Iris pigment epithelial cell (primary cell): Measurements from ENCODE around the gene CCT7.

Experiments
- DNase-seq: peaks from one replicate; pipeline ENCODE4 v3.0.0-alpha.2; 2011; ENCODE audit warnings: low read depth

Gene CCT7

DNA sequence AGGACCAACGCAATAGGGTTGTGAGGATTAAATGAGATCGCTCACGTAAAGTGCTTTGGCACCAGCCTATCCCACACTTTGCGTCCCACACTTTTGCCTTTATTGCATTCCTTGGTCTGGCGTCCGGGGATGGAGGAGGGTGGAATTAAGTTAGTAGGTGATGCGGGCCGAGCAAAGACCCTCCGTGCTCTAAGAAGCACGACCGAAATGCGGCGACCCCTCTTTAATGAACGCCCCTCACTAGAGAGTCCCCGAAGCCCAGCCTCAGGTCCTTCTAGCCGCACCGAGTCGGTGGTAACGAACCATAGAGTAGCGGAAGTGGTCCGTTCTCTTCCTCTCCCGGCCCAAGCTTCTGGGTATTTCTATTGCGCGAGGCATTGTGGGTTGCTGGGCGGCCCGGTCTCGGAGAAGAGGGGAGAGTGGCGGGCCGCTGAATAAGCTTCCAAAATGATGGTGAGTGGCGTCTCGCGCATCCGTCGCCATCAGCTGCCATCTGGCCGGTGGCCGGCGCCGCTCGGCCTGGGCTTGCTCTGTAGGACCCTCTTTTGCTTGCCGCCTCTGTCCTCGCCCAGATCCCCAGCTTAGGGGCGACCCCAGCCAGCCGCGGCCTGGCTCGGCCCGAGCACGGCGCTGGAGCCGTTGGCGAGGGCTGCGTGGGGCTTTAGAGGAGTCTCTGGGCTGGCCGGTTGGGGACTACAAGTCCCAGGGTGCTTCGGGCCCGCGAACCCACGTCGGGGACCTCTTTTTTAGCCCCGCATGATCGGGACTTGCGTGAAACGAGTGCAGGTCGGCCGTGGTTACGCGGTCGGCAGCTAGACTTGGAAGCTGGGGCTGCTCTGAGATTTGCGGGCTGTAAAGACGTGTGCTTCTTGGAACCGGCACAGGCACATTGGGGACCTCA, at the start of gene CCT7:
TSS of gene CCT7 (plus strand) at position 377 of the 901 bp plus-strand sequence. CDS start at position 448, 71 bp downstream.
- DNase-seq, result peak; percentile 92

DNA sequence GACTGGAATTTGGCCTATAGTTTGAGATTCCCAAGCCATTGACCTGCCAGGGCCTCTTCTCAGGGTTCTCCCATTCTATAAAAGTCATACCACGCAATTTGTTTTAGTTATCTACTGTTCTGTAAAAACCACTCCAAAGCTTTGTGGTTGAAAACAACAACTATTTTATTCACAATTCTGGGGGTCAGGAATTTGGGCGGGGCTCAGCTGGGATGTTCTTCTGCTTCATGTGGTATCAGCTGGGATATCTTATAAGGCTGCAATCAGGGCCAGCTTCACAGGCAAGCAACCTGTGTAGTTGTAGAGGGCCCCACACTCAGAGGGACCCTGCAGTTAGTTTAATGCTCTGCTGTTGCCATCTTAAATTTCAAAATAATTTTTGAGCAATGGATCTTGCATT, 48.1 kb upstream of the CCT7 start:
- no peak for DNase-seq

DNA sequence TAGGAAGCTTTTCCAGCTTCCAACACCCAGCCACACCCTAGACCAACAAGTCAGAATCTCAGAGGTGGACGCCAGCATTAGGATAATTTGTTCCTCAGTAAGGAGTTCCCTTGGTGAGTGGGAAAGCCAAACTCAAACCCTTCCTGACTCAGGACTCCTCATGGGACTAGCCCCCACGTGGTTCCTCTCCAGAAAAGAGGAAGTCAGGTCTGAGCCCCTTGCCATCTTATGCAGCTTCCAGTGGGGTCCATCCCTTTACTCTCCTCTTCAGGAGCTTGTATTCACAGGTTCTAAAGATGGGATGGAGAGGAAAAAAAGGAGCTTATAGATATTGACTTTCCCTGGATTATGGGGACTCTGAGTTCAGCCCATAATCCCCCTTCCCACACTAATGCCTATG, 46.6 kb upstream of the CCT7 start:
- DNase-seq, result no peak

DNA sequence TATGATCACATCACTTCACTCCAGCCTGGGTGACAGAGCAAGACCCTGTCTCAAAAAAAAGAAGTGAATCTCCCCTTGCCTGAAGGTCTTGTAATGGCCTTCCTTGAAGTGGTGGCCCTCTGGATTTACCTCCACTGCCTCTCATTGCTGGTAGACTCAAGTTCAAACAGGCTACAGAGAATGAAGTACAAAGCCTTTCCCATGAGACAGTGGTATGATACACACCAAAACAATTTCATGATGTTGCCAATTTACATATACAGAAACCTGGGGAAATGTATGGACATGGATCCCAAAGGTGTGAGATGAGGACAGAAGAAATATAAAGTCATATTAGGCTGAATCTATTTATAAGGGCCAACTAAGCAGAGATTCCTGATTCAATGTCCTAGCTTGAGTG, 36.5 kb upstream of the CCT7 start:
- DNase-seq, result no peak

DNA sequence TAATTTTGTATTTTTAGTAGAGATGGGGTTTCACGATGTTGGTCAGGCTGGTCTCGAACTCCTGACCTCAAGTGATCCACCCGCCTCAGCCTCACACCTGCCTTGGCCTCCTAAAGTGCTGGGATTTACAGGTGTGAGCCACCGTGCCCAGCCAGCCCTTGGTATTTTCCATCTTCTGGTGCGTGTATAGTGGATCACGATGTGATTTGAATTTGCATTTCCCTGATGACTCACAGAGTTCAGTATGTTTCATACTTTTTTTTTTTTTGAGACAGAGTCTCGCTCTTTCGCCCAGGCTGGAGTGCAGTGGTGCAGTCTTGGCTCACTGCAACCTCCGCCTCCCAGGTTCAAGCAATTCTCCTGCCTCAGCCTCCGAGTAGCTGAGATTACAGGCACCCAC, 33.8 kb upstream of the CCT7 start:
- peak; percentile 28 for DNase-seq

GRCh38 chr2:73202156-73203054, 31.7 kb upstream of the CCT7 start, which contains the start of gene NOTO:
Gene NOTO, plus strand, starts transcription at chr2:73202574. Its CDS starts 93 bp downstream, at chr2:73202667.
- DNase-seq, result no peak

DNA sequence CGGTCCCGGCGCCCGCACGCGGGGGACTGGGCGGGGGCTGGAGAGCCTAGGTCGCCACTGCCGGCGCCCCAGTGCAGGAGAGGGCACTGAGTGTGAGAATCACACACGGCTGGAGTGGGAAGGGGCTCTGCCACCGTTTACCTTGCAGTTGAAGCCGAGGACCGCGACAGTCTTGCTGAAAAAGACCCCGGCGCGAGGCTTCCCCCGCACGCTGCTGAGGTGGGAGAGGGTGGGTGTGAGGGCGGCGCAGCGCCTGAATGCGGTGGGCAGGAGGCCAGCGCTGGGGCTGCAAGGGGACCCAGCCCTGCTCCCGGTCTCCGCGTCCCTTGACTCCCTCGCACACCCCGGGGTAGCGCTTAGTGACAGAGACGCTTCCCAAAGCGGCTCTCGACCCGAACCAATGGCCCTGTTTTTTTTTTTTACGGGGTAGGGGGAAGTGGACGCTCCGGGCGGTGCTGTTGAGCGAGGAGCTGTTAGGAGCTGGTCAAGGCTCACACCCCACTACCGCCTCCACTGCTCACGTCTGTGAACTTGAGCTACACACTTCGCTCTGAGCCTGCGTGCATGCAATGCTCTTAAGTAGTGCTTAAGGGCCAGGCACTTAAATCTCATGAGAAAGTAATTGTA, 30.9 kb upstream of the CCT7 start:
- DNase-seq, result no peak

- DNase-seq, result no peak
Measured at GRCh38 chr2:73205611-73206010, 28.5 kb upstream of the CCT7 start.

DNA sequence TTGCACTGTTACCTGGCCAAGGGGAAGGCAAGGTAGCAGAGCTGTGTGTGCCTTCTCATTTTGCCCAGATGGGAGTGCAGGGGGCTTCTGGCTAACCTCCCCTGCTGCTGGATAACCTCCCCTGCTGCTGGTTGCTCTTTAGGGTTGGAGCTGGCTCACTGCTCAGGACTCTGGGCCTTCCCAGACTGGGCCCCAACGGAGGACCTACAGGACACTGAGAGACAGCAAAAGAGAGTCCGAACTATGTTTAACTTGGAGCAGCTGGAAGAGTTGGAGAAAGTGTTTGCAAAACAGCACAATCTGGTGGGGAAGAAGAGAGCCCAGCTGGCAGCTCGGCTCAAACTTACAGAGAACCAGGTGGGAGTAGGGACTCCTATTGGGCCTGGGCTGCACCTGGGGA, 25.9 kb upstream of the CCT7 start:
- DNase-seq, result no peak

- no peak for DNase-seq
Measured at GRCh38 chr2:73210019-73210418, 24.1 kb upstream of the CCT7 start.

DNA sequence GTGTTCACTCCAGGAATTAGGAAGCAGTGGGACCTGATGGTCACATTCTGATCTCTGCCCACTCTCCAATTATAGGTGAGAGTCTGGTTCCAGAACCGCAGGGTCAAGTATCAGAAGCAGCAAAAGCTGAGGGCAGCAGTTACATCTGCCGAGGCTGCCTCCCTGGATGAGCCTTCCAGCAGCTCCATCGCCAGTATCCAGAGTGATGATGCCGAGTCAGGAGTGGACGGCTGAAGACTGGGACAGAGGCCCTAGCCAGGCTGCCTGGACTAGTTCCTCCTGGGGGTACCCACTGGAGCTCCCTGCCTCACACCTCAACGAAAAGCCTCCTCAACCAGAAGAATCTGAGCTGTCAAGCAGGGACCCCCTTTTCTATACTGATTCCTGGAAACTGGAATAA, 23.4 kb upstream of the CCT7 start:
- DNase-seq, result no peak

GRCh38 chr2:73212098-73212447, 22.0 kb upstream of the CCT7 start:
- no peak for DNase-seq

GRCh38 chr2:73212448-73213176, 21.5 kb upstream of the CCT7 start:
- DNase-seq, result peak; percentile 83

DNA sequence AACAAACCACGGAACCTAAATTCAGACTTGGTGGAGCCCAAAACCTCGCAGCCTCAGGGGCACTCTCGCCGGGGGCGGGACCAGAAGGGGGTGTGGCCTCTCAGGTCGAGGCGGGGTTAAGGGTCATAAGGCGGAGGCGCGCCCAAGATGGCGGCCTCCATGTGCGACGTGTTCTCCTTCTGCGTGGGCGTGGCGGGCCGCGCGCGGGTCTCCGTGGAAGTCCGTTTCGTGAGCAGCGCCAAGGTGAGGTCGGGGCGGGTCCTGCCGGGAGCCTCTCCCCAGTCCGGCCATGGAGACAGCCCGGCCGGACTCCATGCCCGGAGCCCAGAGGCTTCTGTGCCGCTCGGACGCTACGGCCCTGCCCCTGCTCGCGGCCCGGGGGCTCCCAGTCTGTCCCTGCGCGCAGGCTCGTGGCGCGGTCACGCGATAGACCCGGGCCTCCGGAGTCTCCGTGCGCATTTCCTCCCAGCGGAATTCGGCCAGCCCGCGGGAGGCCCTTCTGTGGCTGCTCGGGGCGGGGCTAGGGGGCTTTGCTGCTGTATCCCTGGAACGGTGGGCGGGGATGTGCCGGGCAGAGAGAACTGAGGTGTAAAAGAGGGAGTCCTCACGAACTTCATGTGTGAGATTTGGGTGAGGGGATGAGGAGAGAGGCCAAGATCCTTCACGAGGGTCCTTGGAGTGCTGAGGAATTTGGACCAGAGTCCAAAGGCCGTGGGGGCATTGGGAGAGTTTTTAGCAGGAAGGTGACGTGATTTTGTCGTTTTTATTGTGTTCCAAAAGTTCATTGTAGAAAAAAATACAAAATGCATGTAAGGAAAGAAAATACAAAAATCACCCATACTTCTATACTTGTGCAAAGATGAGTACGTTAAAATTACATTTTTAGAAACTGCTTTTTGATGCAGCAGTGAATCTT, 19.7 kb upstream of the CCT7 start, which contains the start of gene SMYD5:
TSS of gene SMYD5 (plus strand) at position 126 of the 916 bp plus-strand sequence. CDS start at position 148, 22 bp downstream.
- DNase-seq, result peak; percentile 80

- DNase-seq, result no peak
Measured at GRCh38 chr2:73215254-73215653, 18.9 kb upstream of the CCT7 start.

GRCh38 chr2:73217160-73217559, 16.9 kb upstream of the CCT7 start:
- no peak for DNase-seq

GRCh38 chr2:73217826-73218225, 16.3 kb upstream of the CCT7 start:
- no peak for DNase-seq

- DNase-seq, result peak; percentile 65
Measured at GRCh38 chr2:73218298-73218697, 15.8 kb upstream of the CCT7 start.

GRCh38 chr2:73223821-73224220, 10.3 kb upstream of the CCT7 start:
- DNase-seq, result no peak
